GM18909 (cell line): ENCODE results near the gene ARID1B.
A peak's percentile ranks its signal among the peaks of the same experiment; 100 is the strongest.

Source experiments
- ATAC-seq: cut with Tn5 transposase; IDR thresholded peaks from one replicate; pipeline ENCODE4 v1.9.1; 2021; ENCODE audit warnings: mild to moderate bottlenecking; ENCODE audit not compliant: unreplicated experiment, poor library complexity

ARID1B gene

DNA sequence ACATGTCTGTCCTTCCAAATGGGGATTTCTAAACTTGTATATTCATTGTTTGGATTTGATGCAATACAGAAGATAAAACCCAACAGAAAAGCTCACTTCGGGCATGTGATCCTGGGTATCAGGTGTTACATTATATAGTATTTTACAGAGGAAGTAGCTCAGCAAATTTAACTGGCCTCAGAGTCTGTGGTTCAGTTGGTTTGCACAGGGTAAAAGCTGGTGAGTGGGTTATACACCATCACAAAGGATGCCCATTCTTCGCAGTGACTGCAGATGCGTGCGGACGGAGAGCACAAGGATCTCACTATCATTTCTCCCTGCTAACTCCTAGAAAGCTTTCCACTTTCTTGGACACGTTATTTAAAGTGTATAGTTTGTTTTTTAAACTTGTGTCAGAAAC is 309.5 kb downstream of the ARID1B start:
- no peak for ATAC-seq

DNA sequence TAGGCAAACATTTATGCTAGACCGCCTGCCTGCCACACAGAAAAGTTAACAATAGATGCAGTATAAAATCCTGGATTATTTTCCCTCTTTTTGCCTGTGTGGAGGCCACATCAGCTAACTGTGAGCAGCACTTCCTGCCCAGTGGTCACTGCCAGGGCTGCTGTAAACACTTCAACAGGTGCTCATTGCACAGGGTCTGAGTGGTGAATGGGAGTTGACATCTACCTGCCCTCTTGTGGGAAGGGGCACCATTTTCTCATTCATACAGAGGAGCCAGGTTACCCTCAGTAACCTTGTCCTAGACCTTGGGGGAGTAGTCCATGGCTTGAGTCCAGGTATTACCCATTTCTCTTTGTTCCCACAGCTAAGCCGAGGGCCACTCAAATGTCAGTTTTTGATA is 310.8 kb downstream of the ARID1B start:
- no peak for ATAC-seq

DNA sequence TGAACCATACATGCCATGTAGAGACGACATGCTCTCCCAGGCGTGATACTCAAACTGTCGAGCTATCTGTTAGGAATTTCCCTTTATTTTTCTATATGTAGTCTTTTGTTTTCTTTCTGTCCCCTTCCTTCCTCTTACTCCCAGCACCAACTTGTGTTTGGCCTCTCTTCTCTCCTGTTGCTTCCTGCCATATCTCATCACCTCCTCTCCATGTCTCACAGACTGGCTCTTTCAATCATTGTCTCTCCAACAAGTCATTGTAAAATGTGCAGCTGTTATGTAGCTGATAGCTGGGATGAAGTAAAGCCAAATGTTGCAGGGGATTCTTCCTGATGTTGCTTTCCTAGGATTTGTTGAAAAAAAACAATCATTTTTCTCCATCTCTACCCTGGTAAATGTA is 311.7 kb downstream of the ARID1B start:
- no peak for ATAC-seq

DNA sequence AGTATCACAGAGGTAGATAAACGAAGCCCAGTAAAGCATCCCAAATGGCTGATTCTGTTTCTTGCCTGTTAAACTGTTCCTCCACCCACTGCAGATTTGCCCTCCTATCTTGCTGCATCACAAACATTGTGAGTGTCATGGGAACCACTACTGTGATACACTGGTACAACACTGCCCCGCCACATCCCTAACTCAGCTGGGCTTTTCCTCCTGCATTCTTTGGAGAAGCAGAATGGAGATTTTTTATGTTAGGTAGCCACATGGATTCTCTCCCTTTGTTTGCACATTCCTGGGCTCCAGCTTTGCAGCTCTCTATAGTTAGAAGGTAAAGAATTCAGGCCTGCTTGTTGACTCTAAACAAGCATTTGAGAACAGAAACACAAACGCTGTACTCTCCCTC is 312.1 kb downstream of the ARID1B start:
- ATAC-seq = no peak

DNA sequence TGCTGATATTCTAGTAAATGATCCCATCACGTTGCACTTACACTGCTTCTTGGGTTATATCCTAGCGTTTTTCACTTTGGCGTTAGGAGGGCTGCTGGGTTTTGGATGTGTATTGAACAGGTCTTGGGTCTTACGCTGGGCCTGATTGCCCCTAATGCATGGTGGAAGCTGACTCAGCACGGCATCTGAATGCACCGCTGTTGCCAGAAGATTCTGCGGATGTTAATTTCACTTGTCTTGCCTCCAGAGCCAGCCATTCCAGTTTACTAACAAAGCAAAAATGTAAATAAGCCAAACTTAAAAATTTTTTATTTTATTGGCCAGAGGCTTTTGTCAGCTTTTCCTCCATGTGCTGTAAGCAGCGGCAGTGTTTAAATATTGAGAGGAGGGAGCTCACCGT is 312.7 kb downstream of the ARID1B start:
- no peak for ATAC-seq

DNA sequence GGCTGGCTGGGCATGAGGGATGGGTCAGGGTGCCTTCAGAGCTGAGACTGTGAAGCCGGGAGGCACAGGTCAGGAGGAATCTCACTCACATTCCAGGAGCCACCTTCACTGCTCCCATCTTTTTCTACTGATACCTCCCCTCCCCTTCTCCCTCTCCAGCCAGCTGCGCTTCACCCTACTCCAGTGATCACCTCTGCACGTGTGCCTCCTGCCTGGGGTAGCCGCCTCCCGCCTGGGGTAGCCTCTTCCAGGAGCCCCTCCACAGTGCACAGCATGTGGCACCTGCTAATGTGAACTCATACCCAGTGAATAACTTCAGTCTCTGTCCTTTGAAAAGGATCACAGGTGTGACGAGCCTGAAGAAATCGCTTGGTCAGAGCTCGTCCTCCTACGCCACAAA is 313.6 kb downstream of the ARID1B start:
- no peak for ATAC-seq

DNA sequence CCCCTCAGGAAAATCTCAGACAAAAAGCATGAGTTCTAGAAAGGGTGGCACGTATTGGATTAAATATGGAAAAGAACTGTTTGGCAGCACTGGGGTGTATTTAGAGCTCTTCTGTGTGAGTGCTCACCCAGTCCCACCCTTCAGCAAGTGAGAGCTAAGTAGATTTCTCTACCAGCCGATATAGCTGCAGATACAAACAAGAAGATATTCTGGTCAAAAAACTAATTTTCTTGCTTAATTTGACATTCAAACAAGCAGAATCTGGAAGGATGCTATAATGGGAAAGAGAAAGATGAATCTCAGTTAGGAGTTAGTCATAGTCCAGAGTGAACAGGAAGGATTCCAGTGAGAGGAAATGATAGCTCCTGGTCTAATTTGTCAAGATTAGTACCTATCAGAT is 314.1 kb downstream of the ARID1B start:
- no peak for ATAC-seq

DNA sequence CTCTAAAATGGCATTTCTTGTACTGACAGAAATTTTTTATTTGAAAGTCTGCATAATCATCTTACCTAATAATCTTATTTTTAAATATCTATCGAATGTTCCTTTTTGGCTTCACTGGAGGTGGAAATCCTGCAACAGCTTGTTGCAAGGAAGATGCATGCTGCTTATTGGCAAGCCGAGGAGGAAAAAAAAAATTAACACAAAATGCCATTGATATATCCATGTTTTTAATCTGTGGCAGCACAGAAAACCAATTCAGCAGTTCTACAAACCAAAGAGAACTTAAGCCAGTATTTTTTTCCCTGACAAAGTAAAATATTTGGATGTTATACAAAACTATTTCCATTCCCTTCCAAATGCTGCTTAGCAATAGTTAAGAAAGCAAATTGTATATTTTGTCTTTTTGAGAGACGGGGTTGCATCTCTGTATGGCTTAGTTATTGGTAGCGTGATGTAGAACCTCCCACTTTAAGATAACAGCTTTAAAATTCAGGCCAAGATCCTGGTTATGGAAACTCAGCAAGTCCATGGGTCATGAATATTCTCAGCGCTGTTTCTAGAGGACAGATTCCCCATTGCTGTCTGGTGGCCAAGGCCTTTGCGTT is 314.8 kb downstream of the ARID1B start:
- ATAC-seq = no peak

DNA sequence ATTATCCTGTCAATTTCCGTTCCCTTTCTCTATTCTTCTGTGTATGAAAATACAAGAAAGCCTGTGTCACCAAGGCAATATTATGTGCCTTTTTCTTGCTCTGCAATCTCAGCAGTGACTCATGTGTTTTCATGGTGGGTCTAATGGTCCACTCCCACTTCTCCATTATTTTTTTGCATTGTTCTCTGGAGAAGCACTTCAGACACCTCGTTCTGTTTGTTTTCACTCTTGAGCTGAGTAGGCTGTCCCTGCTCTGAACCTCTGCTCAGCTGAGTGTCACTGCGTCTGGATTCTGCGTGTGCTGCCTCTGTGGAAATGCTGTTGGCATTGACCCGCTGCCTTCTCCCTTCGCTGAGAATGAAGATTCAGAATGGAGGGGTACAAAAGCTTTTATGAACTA is 315.6 kb downstream of the ARID1B start:
- ATAC-seq = no peak

DNA sequence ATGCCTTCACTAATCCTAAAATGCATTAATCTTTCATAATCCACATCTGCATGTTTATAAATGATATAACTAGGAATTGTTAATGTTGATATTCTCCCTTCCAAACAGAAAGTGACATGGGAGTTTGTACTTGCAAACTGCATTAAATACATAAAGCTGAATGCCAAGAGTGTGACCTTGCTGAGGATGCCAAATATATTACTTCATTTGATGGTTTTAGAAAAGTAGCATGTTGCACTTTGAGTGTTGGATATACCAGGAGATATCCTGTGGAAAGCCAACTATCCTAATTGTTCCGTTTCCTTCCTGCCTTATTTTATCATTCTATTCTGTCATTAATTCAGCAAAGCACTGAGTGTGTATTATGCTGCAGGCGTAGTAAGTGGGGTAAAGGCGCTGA is 316.4 kb downstream of the ARID1B start:
- no peak for ATAC-seq

DNA sequence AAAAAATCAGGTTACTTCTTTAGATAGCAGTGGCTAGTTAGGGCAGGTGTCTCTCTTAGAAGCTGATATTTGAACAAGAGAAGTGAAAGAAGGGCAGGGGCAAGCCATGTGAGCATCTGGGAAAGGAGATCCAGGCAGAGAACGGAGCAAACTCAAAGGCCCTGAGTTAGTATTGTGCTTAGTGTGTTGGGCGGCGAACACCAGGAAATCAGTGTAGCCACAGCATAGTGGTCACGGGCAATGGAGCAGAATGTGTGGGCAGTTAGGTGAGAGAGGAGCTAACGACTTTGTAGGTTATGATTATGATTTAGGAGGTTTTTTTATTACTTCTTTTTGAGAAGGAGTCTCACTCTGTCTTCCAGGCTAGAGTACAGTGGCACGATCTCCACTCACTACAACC is 316.9 kb downstream of the ARID1B start:
- ATAC-seq = no peak

DNA sequence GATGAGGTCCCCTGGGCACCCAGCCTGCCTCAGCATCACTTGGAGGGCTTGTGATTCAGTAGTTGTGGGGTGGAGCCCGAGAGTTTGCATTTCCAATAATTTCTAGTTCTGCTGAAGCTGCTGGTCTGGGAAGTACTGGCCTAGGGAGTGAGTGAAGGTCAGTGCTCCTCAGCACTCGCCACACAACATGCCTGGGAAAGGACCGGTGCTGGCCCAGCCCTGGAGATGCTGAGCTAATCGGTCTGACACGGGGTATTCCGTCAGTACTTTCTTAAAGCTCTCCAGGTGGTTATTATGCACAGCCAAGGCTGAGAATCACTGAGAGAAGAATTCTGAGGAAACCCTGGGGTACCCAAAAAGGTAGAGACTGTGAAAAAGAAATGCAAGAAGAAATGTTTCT is 317.9 kb downstream of the ARID1B start:
- ATAC-seq = no peak

DNA sequence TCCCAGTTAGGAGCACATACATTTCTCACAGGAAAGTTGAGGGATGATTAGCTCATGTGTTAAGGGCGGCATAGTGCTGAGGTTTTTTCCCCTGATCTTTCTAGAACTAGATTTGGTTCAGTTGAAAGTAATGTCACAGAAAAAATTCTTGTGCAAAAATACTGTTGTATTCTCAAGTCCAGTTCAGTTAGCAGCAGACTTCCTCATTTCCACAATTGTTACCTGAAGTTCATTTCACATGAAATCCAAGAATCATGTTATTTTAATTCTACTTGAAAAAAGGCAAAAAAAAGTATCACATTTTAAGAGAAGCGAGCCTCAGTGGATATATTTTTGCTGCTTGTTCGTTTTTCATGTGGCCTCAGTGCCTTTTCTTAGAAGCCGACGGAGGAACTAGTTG is 318.4 kb downstream of the ARID1B start:
- no peak for ATAC-seq

DNA sequence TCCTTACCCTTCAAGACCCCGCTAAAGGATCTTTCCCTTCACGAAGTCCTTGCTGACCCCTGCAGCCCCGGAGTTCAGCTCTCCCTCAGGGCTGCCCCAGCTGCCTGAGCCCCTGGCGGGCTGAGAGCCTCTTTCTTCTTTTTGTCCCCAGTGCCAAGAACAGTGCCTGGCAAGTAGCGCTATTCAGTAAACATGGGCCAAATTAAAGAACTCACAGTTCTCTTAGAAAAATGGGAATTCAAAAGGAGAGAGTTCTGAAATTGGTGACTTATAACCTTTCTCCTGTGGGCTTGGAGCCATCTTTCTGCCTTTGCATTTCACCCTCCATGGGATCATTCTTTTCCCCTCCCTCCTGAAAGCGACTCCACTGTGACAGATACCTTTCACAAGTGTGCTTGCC is 318.9 kb downstream of the ARID1B start:
- ATAC-seq = no peak

DNA sequence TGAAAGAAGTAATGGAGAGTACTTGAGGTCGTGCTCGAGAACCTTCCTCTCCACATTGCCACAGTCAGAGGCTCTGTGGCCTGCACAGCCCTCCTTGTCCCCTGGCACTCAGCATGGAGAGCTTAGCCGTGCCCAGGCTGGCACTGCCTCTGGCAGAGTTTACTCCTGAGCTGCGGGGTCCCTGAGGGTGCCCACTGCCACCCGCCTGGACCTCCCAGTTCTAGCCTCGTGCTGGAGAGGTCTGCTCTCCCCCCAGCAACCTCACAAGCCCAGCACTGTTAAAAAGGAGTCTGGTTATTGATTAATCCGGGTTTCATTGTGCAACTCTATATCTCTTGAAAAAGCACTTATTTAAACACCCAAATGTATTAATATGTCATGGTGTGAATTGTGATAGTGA is 319.3 kb downstream of the ARID1B start:
- no peak for ATAC-seq

DNA sequence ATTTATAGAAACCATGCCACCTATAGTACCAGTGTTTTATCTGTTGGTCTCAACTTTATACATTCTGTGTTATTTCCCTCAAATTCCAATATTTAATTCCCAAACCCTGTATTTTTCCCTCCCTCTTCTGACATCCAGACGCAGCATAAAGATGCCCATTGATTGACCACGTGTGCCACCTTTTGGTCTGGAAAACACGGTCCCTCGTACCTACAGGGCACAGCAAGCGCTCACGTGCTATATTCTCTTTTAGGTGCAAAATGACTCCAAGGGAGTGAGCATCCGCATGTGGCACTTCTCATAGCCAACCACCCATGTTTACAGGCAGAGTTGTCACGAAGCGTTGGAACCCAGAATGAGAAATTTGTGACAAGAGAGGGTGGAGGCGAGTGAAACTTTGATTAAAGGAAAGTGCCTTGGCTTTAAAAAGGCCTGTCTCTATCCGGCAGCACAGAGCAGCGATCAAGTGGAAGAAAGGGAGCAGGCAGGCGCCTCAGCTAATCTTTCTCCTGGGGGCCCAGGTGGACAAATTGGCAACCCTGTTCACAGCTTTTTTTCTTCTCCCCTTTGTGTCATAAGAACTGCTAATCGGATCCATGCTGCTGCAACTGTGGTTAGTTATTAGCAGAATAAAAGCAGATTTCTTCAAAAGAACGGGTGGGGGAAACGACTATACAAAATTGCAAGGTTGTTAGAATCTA is 320.2 kb downstream of the ARID1B start:
- ATAC-seq = no peak

DNA sequence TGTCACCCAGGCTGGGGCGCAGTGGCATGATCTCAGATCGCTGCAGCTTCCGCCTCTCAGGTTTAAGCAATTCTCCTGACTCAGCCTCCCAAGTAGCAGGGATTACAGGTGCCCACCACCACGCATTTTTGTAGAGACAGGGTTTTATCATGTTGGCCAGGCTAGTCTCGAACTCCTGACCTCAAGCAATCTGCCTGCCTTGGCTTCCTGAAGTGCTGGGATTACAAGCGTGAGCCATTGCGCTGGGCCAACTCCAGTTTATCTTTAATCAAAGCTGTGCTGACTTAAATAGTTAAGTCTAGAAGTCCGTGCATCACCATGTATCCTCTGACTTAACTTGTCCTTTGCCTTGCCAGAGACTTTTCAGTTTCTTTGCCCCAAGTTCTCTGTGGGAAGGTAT is 321.8 kb downstream of the ARID1B start:
- ATAC-seq = no peak

DNA sequence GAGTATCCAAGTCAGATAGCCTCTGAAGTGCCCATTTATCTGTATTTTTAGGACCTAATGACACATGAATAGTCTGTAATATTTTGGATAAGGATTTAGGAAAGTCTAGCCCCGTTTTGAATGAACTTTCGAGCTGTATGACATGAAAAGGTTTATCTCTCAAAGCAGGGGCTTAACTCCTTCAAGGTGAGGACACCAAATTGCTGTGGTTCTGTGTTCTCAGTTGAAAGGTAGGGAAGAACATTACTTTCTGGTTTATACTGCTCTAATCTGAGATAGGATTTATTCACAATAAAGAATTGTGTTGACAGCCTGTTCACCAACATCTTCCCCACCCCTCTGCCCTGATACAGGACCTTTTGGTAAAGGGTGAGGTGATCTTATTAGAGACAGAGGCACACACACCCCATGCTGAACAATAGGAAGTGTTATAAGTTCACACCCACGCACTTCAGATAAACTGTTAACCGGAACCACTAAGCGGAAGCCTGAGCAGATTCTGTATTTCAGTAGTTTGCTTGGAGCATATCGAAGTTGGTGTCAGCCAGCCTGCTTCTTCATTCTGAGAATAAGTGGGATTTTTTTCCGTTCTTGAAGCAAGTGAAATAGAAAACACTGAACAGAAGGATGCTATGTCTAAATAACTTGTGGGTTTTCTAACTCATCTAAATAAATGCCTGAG is 322.9 kb downstream of the ARID1B start:
- ATAC-seq = peak; percentile 98

DNA sequence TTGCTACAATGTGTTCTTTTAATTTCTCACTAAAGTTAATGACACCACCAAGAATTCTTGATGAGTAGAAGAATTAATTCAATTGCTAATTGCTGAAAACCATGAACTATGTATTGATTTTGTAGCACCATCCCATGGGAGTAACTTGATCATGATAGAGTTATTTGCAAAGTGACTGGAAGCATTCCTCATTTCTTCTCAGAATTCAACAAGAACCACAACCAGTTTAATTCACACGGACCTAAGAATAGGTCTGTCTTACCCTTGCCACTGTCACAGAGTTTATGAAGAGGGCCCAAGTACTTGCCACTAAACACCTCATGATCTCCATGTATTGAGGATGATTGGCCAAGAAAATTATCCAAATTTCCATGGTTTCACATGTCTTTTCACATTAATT is 324.0 kb downstream of the ARID1B start:
- ATAC-seq = no peak

DNA sequence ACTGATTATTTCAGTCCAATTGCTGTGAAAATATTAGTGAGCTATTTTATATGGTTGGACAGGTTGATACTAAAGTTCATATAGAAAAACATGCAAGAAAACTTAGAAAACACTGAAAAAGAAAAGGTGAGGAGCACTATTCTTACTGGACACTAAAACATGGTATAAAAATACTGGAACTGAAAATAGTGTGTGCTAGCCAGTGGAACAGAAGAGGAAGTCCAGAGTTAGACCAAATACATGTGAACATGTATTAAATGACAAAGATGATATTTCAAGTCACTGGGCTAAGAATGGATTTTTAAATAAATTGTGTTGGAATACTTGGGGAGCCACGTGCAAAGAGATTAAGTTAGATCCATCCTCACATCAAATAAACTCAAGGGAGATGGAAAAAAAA is 327.6 kb downstream of the ARID1B start:
- ATAC-seq = no peak

DNA sequence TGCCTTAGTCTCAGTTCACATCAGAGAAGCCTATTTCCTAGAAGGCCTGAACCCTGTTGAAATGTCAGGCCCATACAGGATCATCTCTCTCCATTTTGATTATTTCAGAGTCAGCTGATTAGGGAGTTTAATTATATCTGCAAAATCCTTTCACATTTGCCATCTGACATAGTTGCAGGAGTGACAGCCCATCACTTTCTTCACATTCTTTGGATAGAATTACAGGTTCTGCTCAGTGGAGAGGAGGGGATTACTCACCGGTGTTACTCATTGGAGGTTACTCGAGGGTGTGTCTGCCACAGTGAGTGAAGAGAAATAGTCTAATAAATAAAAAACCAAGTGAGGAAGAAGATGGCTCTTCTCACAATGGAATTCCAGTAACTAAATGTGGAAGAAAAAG is 329.3 kb downstream of the ARID1B start:
- ATAC-seq = no peak

DNA sequence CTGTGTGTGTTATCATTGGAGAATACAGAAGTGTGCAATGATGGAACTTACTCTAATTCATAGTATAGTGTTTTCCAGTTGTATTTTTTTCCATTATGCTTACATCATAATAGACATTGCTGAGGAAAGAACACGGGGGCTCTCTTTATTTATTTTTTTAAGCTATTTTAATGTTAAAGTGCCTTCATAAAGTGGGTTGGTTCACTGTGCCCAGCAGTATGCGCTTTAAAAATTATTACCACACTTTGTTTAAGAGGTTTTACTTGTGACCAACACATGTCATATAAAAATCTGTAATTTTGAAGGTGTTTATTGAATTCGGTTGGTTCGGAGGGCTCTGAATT is 330.4 kb downstream of the ARID1B start:
- no peak for ATAC-seq
